ENCODE data around the gene MATR3.
"Not testable (repeated sequence)": the region's sequence is repeated elsewhere in the genome, so short reads cannot be mapped to it uniquely, and the experiment has no call there.

The MATR3 gene

GRCh38 chr5:139344177-139344576 is 50.6 kb downstream of the MATR3 start:
- in situ Hi-C loops (cut with HindIII; ENCODE audit: low sequenced_read_pairs) = loop anchor here (5.0 kb wide), 1 partner anchor 53 kb away; the partner anchor contains the start of gene PROB1

- in situ Hi-C loops (cut with HindIII; ENCODE audit: low sequenced_read_pairs) = not testable (repeated sequence)
These were observed 51.9 kb downstream of the MATR3 start for GRCh38 chr5:139345442-139345841.

GRCh38 chr5:139347863-139348262 is 54.3 kb downstream of the MATR3 start:
- in situ Hi-C loops (cut with HindIII; ENCODE audit: low sequenced_read_pairs) = not testable (repeated sequence)

GRCh38 chr5:139354186-139354585 is 60.6 kb downstream of the MATR3 start:
- in situ Hi-C loops (cut with HindIII; ENCODE audit: low sequenced_read_pairs) = no loop called here

GRCh38 chr5:139355900-139356299 is 62.4 kb downstream of the MATR3 start:
- in situ Hi-C loops (cut with HindIII; ENCODE audit: low sequenced_read_pairs) = not testable (repeated sequence)

GRCh38 chr5:139358064-139358463 is 64.5 kb downstream of the MATR3 start:
- in situ Hi-C loops (cut with HindIII; ENCODE audit: low sequenced_read_pairs) = no loop called here

GRCh38 chr5:139360384-139360783 is 66.8 kb downstream of the MATR3 start:
- in situ Hi-C loops (cut with HindIII; ENCODE audit: low sequenced_read_pairs) = no loop called here

- in situ Hi-C loops (cut with HindIII; ENCODE audit: low sequenced_read_pairs) = no loop called here
These were observed 68.4 kb downstream of the MATR3 start for GRCh38 chr5:139361835-139362429.

GRCh38 chr5:139363937-139364336 is 70.4 kb downstream of the MATR3 start:
- in situ Hi-C loops (cut with HindIII; ENCODE audit: low sequenced_read_pairs) = no loop called here

- in situ Hi-C loops (cut with HindIII; ENCODE audit: low sequenced_read_pairs) = no loop called here
These were observed 70.9 kb downstream of the MATR3 start for GRCh38 chr5:139364466-139364865.

GRCh38 chr5:139368613-139369012 is 75.1 kb downstream of the MATR3 start:
- in situ Hi-C loops (cut with HindIII; ENCODE audit: low sequenced_read_pairs) = no loop called here

- in situ Hi-C loops (cut with HindIII; ENCODE audit: low sequenced_read_pairs) = no loop called here
These were observed 75.6 kb downstream of the MATR3 start for GRCh38 chr5:139369181-139369580.

- in situ Hi-C loops (cut with HindIII; ENCODE audit: low sequenced_read_pairs) = no loop called here
These were observed 78.2 kb downstream of the MATR3 start for GRCh38 chr5:139371482-139372435.

- in situ Hi-C loops (cut with HindIII; ENCODE audit: low sequenced_read_pairs) = no loop called here
These were observed 81.4 kb downstream of the MATR3 start for GRCh38 chr5:139374909-139375308.

GRCh38 chr5:139376364-139376763 is 82.8 kb downstream of the MATR3 start:
- in situ Hi-C loops (cut with HindIII; ENCODE audit: low sequenced_read_pairs) = no loop called here

- in situ Hi-C loops (cut with HindIII; ENCODE audit: low sequenced_read_pairs) = no loop called here
These were observed 83.7 kb downstream of the MATR3 start for GRCh38 chr5:139377226-139377625.

GRCh38 chr5:139378101-139378825 is 84.7 kb downstream of the MATR3 start:
- in situ Hi-C loops (cut with HindIII; ENCODE audit: low sequenced_read_pairs) = no loop called here

- in situ Hi-C loops (cut with HindIII; ENCODE audit: low sequenced_read_pairs) = no loop called here
These were observed 85.4 kb downstream of the MATR3 start for GRCh38 chr5:139378941-139379361.

- in situ Hi-C loops (cut with HindIII; ENCODE audit: low sequenced_read_pairs) = no loop called here
These were observed 86.3 kb downstream of the MATR3 start for GRCh38 chr5:139379626-139380449.
